A673 (cell line): ENCODE measurements around the gene ESRRB.

Experiments used
- EZH2 ChIP-seq: fragments of 200-600 bp; sonication (generic); IDR thresholded peaks from 2 replicates; pipeline ENCODE4 v1.6.1; 2017; ENCODE audit warnings: borderline replicate concordance, low read depth, mild to moderate bottlenecking, mixed read lengths, antibody characterized with exemption, low read length; ENCODE audit not compliant: poor library complexity, severe bottlenecking
- TF ChIP-seq, protein P1 (sequence below): fragments of 300-800, 200-600 bp; sonication (generic); conservative IDR thresholded peaks from 2 replicates; pipeline ENCODE4 v1.5.1; 2017; ENCODE audit warnings: low read depth, mild to moderate bottlenecking, antibody characterized with exemption, low read length, moderate library complexity, mixed read lengths

- TF ChIP-seq, protein P1, sequence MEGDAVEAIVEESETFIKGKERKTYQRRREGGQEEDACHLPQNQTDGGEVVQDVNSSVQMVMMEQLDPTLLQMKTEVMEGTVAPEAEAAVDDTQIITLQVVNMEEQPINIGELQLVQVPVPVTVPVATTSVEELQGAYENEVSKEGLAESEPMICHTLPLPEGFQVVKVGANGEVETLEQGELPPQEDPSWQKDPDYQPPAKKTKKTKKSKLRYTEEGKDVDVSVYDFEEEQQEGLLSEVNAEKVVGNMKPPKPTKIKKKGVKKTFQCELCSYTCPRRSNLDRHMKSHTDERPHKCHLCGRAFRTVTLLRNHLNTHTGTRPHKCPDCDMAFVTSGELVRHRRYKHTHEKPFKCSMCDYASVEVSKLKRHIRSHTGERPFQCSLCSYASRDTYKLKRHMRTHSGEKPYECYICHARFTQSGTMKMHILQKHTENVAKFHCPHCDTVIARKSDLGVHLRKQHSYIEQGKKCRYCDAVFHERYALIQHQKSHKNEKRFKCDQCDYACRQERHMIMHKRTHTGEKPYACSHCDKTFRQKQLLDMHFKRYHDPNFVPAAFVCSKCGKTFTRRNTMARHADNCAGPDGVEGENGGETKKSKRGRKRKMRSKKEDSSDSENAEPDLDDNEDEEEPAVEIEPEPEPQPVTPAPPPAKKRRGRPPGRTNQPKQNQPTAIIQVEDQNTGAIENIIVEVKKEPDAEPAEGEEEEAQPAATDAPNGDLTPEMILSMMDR: no peak
- no peak for TF ChIP-seq EZH2
Observed at GRCh38 chr14:76330411-76331327, 45.3 kb upstream of the ESRRB start.
